HepG2 (cell line): ENCODE data around the gene BIRC6. TPM values are rescaled to one million over a fixed set of nuclear protein-coding genes. Genes with fewer than 3 reads are reported as not detected.

Source experiments
- ATAC-seq: fragments of 200-7000 bp; cut with Tn5 transposase; 3 replicates; pipeline ENCODE4 v1.9.1; 2020; ENCODE audit warnings: mild to moderate bottlenecking, moderate library complexity
- BruUV-seq: library from RNA; stranded (reverse); fragments of 400-500 nt; replicated peaks from 2 replicates; lab custom pipeline; 2021; lab: Mats Ljungman, UMichigan
- CTCF ChIA-PET: fragments of 300-600 bp; formaldehyde crosslinking; extraction: SDS; loops from one replicate; lab custom pipeline; 2021; ENCODE audit warnings: low total read pairs, inconsistent platforms, low intra/inter-chr PET ratio; lab: Yijun Ruan, JAX
- POLR2A ChIA-PET: fragments of 350-600 bp; sonication (Branson Sonifier 250); formaldehyde crosslinking; loops from one replicate; lab custom pipeline; 2020; ENCODE audit warnings: antibody characterized with exemption, inconsistent platforms; lab: Yijun Ruan, JAX
- DNase-seq: peaks from one replicate; pipeline ENCODE4 v3.0.0-alpha.2; 2015; ENCODE audit warnings: low spot score
- FAIRE-seq: peaks from 3 replicates; lab custom pipeline; 2011; peaks lifted over from hg19 to GRCh38; lab: Jason Lieb, UNC
- H2AFZ ChIP-seq: one replicate; pipeline ENCODE4 v1.6.1; 2011; ENCODE audit warnings: low read length, inconsistent platforms
- H3K27ac ChIP-seq: fragments of 300-600 bp; 3 replicates; pipeline ENCODE4 v1.8.0; 2011; ENCODE audit warnings: mixed run types, mild to moderate bottlenecking, mixed read lengths, low read length, inconsistent platforms; ENCODE audit not compliant: insufficient read depth; ENCODE audit errors: extremely low read length
- H3K27me3 ChIP-seq, 2 experiments: fragments of 200-600 bp in 1 of 2; 2 replicates in 1 of 2; 3 replicates in 1 of 2; pipeline versions ENCODE4 v1.6.0 to v1.8.0; 2011; ENCODE audit warnings: low read length in 2 of 2, mild to moderate bottlenecking in 2 of 2, moderate library complexity in 2 of 2, inconsistent platforms in 1 of 2; ENCODE audit not compliant: insufficient read depth in 2 of 2, control insufficient read depth in 1 of 2
- H3K36me3 ChIP-seq, 2 experiments: fragments of 200-600 bp in 1 of 2; replicated peaks in 1 of 2; 2 replicates in 1 of 2; 3 replicates in 1 of 2; pipeline versions ENCODE4 v1.5.1 to v1.8.0; 2011; ENCODE audit warnings: low read length in 2 of 2, inconsistent platforms in 1 of 2; ENCODE audit not compliant: insufficient read depth in 2 of 2, control insufficient read depth in 1 of 2
- H3K4me1 ChIP-seq: 2 replicates; pipeline ENCODE4 v1.5.1; 2012; ENCODE audit warnings: low read length, inconsistent platforms; ENCODE audit not compliant: insufficient read depth
- H3K4me2 ChIP-seq: 2 replicates; pipeline ENCODE4 v1.6.0; 2011; ENCODE audit warnings: low read depth, low read length, inconsistent platforms
- H3K4me3 ChIP-seq, 3 experiments: fragments of 200-600 bp in 1 of 3; sonication (generic), shearing (Covaris generic) in 1 of 3; replicated peaks in 1 of 3; 2 replicates each; pipeline ENCODE4 v1.5.1; 2011 to 2016; ENCODE audit warnings: low read length in 3 of 3, inconsistent platforms in 2 of 3, low read depth in 2 of 3, mild to moderate bottlenecking in 2 of 3, control low read depth in 1 of 3, mixed read lengths in 1 of 3; ENCODE audit not compliant: insufficient read depth in 1 of 3
- H3K79me2 ChIP-seq: one replicate; pipeline ENCODE4 v1.6.1; 2011; ENCODE audit warnings: low read length, inconsistent platforms; ENCODE audit not compliant: insufficient read depth
- H3K9ac ChIP-seq: 2 replicates; pipeline ENCODE4 v1.6.0; 2011; ENCODE audit warnings: mild to moderate bottlenecking, low read depth, low read length, inconsistent platforms; ENCODE audit not compliant: insufficient read depth
- H3K9me3 ChIP-seq: 2 replicates; pipeline ENCODE4 v1.5.1; 2012; ENCODE audit warnings: mild to moderate bottlenecking, low read length
- H4K20me1 ChIP-seq: 2 replicates; pipeline ENCODE4 v1.6.0; 2011; ENCODE audit warnings: inconsistent platforms, mild to moderate bottlenecking, low read length, moderate library complexity; ENCODE audit not compliant: insufficient read depth
- ATF4 ChIP-seq, 2 experiments: fragments of 450-650 bp in 1 of 2; sonication (generic) in 1 of 2; formaldehyde crosslinking; IDR thresholded peaks; 2 replicates each; pipeline versions ENCODE4 v1.5.0 to v1.8.0; 2020 to 2022; ENCODE audit warnings: mild to moderate bottlenecking in 1 of 2, missing genetic modification reagents in 1 of 2
- DDIT3 ChIP-seq: sonication (generic); formaldehyde crosslinking; IDR thresholded peaks from 2 replicates; pipeline ENCODE4 v1.4.0; 2020; ENCODE audit warnings: mild to moderate bottlenecking, missing genetic modification reagents
- E2F5 ChIP-seq: sonication (generic); formaldehyde crosslinking; conservative IDR thresholded peaks from 2 replicates; pipeline ENCODE4 v1.4.0; 2020; ENCODE audit warnings: missing genetic modification reagents
- HNF4A ChIP-seq: sonication (generic); formaldehyde crosslinking; IDR thresholded peaks from 2 replicates; pipeline ENCODE4 v1.4.0; 2020; ENCODE audit warnings: missing genetic modification reagents
- MBD4 ChIP-seq: IDR thresholded peaks from 2 replicates; pipeline ENCODE4 v1.6.1; 2012; ENCODE audit warnings: low read length, inconsistent platforms, borderline replicate concordance
- MIXL1 ChIP-seq: IDR thresholded peaks from 2 replicates; pipeline ENCODE4 v1.6.1; 2016
- SKI ChIP-seq: fragments of 450-650 bp; IDR thresholded peaks from one replicate; pipeline ENCODE4 v1.6.1; 2018; ENCODE audit warnings: mild to moderate bottlenecking; ENCODE audit not compliant: partially characterized antibody
- SOX13 ChIP-seq, 3 experiments: fragments of 450-650 bp in 1 of 3; sonication (generic) in 1 of 3; formaldehyde crosslinking in 1 of 3; IDR thresholded peaks in 2 of 3; conservative IDR thresholded peaks in 1 of 3; 2 replicates each; pipeline versions ENCODE4 v1.5.0 to v1.6.1; 2016 to 2020; ENCODE audit warnings: antibody characterized with exemption in 1 of 3, mild to moderate bottlenecking in 1 of 3, missing compliant biosample characterization in 1 of 3, missing genetic modification reagents in 1 of 3, moderate library complexity in 1 of 3
- SP140L ChIP-seq: sonication (generic); formaldehyde crosslinking; IDR thresholded peaks from 2 replicates; pipeline ENCODE4 v1.4.0; 2020; ENCODE audit warnings: missing genetic modification reagents, borderline replicate concordance
- STAT6 ChIP-seq: sonication (generic); formaldehyde crosslinking; IDR thresholded peaks from 2 replicates; pipeline ENCODE4 v1.4.0; 2020; ENCODE audit warnings: missing genetic modification reagents, mild to moderate bottlenecking, borderline replicate concordance
- TRIM22 ChIP-seq: fragments of 450-650 bp; IDR thresholded peaks from 2 replicates; pipeline ENCODE4 v1.6.1; 2017
- ZBTB10 ChIP-seq: sonication (generic); formaldehyde crosslinking; IDR thresholded peaks from 2 replicates; pipeline ENCODE4 v1.4.0; 2020; ENCODE audit warnings: missing genetic modification reagents, borderline replicate concordance
- ZMYM4 ChIP-seq: sonication (generic); formaldehyde crosslinking; IDR thresholded peaks from 2 replicates; pipeline ENCODE4 v1.8.1; 2023; ENCODE audit warnings: mild to moderate bottlenecking, missing genetic modification reagents
- WGBS: methylation state at CpG from one replicate; pipeline ENCODE4 v1.1.6; 2017; ENCODE audit warnings: low lambda C conversion rate; 5-methylcytosine and 5-hydroxymethylcytosine counted together
- in situ Hi-C: cut with HindIII; loops from 2 replicates; pipeline ENCODE4 v1.10.0; 2017; ENCODE audit warnings: low pct_unique_long_range_greater_than_20kb; ENCODE audit not compliant: extremely low pct_ligation_motif_present
- intact Hi-C: fragments of 100-400 bp; cut with micrococcal nuclease; formaldehyde crosslinking; loops from one replicate; pipeline ENCODE4 v1.10.0; 2022; ENCODE audit not compliant: unreplicated experiment
- polyA plus RNA-seq, 8 experiments: library from polyadenylated mRNA; depleted of rRNA in 3 of 8; stranded (reverse) in 7 of 8; unstranded in 1 of 8; fragments of >200 nt; fragmentation: Illumina TruSeq in 4 of 8; extraction: Trizol in 4 of 8; gene quantifications; 2 replicates each; pipeline versions ENCODE4 v1.2.1 to v1.2.3, GENCODE V29; 2011 to 2016; ENCODE audit warnings: low read depth in 4 of 8, missing spikeins in 1 of 8, mixed read lengths in 1 of 8; ENCODE audit not compliant: insufficient read depth in 1 of 8
- total RNA-seq, 5 experiments: library from RNA; depleted of rRNA; stranded (reverse); fragments of >200 nt; fragmentation: Illumina TruSeq; extraction: Trizol; gene quantifications; 2 replicates each; pipeline ENCODE4 v1.2.3, GENCODE V29; 2016; ENCODE audit warnings: low read depth in 1 of 5

The BIRC6 gene
- total and polyA plus RNA-seq, 2 of the 13 experiments (the other 11 are each of a cell fraction or from before 2014, with no cell fraction given), result 65.6 to 120 TPM

- no peak for TF ChIP-seq SKI
- peak; percentile 19; the same call in 1 of the 2 replicates for TF ChIP-seq MIXL1
- no peak for TF ChIP-seq STAT6 (CRISPR knock-in tag)
- no peak for TF ChIP-seq SOX13 (IDR thresholded peaks at IDR 0.05)
- TF ChIP-seq SOX13 (CRISPR knock-in tag; conservative IDR thresholded peaks at IDR 0.05 in 1 of 2, IDR thresholded peaks at IDR 0.05 in 1 of 2), result peak in 1 of 2 experiments; percentile 35; a peak in 1 of 4 replicates
- TF ChIP-seq MBD4, result 0 out of 2 replicates have a peak, but pooled peaks have one; percentile 46
- no peak for TF ChIP-seq DDIT3 (CRISPR knock-in tag)
- TF ChIP-seq HNF4A (CRISPR knock-in tag), result no peak
- TF ChIP-seq, all 625 proteins: peak for 5
These were observed 22.5 kb downstream of the BIRC6 start (continued) for GRCh38 chr2:32379352-32379751.

- Histone ChIP-seq H3K4me3 (no peak overlapping the region), H4K20me1 (peaks cover 14% of the 10 kb centered on the region), H3K9ac (no peak overlapping the region), H3K4me1 (peaks cover 9% of the 10 kb centered on the region), H3K27me3 (no peaks in the 10 kb centered on the region), H3K4me2 (no peak overlapping the region), H3K79me2 (peaks cover 57% of the 10 kb centered on the region), H3K9me3 (no peaks in the 10 kb centered on the region), H2AFZ (no peak overlapping the region), H3K27ac (no peak overlapping the region), H3K36me3 (peaks cover 14 to 63% of the 10 kb centered on the region in 2 experiments)
- in situ Hi-C loops, result no loop called here
- ATAC-seq, result no peak
- no peak for DNase-seq
- CTCF ChIA-PET, result no interaction called here
- FAIRE-seq, result no peak
- intact Hi-C loops, result no loop called here
- POLR2A ChIA-PET, result interaction anchor here (0.7 kb wide), 1 partner anchor 11 kb away, joined by 3 read pairs; no protein-coding TSS in a partner anchor
- no TSS peak for BruUV-seq
- 100% methylated on average over 1 of the region's 1 CpG for WGBS
- TF ChIP-seq ATF4 (CRISPR knock-in tag; IDR thresholded peaks at IDR 0.05) (no peak), ZMYM4 (CRISPR knock-in tag) (no peak), ZBTB10 (CRISPR knock-in tag) (no peak), TRIM22 (no peak), SP140L (CRISPR knock-in tag) (no peak), E2F5 (CRISPR knock-in tag) (no peak)
These were observed 27.0 kb downstream of the BIRC6 start for GRCh38 chr2:32383858-32384257.
